BE2C (cell line): ENCODE measurements around the gene KDM5B.

Source experiments
- DNase-seq: peaks from one replicate; pipeline ENCODE4 v3.0.0-alpha.2; 2020
- H3K27me3 ChIP-seq: fragments of 250-450 bp; sonication (Bioruptor Pico); 2 replicates; pipeline ENCODE4 v1.5.1; 2020; ENCODE audit warnings: mild to moderate bottlenecking
- H3K36me3 ChIP-seq: fragments of 250-450 bp; sonication (Bioruptor Pico); 2 replicates; pipeline ENCODE4 v1.5.1; 2020; ENCODE audit warnings: mild to moderate bottlenecking
- H3K4me1 ChIP-seq: fragments of 250-450 bp; sonication (Bioruptor Pico); 2 replicates; pipeline ENCODE4 v1.5.1; 2020
- H3K4me3 ChIP-seq: 2 replicates; pipeline ENCODE4 v1.5.1; 2011; ENCODE audit warnings: low read depth, low read length
- H3K9me3 ChIP-seq: fragments of 250-450 bp; sonication (Bioruptor Pico); 2 replicates; pipeline ENCODE4 v1.5.1; 2020
- TF ChIP-seq, protein P1 (sequence below): IDR thresholded peaks from 2 replicates; pipeline ENCODE4 v1.5.1; 2012; ENCODE audit warnings: mild to moderate bottlenecking, low read depth, low read length

The KDM5B gene

DNA sequence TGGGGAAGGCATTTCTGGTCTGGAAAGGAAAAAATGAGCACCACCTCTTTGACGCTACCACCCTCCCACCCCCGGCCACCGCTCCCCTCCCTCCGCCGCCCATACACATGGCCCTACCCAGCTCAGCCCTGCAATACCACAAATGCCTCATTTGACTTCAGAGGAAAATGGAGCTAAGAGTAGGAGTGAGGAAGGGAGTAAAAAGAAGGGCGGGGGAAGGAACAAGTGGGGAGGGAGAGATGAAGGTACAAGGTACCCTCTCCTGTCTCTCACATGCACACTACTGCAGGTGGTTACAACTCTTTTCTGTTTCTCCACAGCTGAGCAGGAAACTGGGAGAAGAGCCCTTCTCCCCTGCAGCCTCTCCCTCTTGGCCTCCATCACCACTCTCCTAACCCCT lies 105.0 kb downstream of the KDM5B start:
- Histone ChIP-seq H3K4me1 (no peaks in the 10 kb centered on the region), H3K36me3 (no peaks in the 10 kb centered on the region), H3K27me3 (no peaks in the 10 kb centered on the region), H3K4me3 (no peak overlapping the region), H3K9me3 (no peaks in the 10 kb centered on the region)
- no peak for DNase-seq
- TF ChIP-seq, protein P1, sequence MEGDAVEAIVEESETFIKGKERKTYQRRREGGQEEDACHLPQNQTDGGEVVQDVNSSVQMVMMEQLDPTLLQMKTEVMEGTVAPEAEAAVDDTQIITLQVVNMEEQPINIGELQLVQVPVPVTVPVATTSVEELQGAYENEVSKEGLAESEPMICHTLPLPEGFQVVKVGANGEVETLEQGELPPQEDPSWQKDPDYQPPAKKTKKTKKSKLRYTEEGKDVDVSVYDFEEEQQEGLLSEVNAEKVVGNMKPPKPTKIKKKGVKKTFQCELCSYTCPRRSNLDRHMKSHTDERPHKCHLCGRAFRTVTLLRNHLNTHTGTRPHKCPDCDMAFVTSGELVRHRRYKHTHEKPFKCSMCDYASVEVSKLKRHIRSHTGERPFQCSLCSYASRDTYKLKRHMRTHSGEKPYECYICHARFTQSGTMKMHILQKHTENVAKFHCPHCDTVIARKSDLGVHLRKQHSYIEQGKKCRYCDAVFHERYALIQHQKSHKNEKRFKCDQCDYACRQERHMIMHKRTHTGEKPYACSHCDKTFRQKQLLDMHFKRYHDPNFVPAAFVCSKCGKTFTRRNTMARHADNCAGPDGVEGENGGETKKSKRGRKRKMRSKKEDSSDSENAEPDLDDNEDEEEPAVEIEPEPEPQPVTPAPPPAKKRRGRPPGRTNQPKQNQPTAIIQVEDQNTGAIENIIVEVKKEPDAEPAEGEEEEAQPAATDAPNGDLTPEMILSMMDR: no peak

DNA sequence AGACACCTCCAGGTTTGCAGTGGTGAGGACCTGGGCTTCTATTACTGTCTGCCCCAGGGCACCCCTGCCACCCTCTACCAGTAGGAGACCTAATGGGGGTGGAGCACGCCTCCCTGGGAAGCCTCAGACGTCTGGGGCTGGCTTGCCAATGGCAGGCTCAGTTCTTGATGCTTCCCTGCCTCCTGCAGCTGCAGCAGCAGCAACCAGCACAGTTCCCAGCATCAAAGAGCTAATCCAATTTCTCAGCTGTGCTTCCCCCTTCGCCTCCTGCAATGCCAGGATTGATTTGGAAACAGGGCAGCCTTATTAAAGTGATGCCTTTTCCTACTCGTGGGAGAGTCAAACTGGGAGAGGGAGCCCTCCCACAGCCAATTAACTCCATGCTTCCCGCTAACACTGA lies 106.1 kb downstream of the KDM5B start:
- H3K36me3 ChIP-seq: no peaks in the 10 kb centered on the region
- no peaks in the 10 kb centered on the region for H3K4me1 ChIP-seq
- TF ChIP-seq, protein P1: no peak
- H3K4me3 ChIP-seq: no peak overlapping the region
- no peaks in the 10 kb centered on the region for H3K27me3 ChIP-seq
- H3K9me3 ChIP-seq: no peaks in the 10 kb centered on the region
- DNase-seq: peak; percentile 30

DNA sequence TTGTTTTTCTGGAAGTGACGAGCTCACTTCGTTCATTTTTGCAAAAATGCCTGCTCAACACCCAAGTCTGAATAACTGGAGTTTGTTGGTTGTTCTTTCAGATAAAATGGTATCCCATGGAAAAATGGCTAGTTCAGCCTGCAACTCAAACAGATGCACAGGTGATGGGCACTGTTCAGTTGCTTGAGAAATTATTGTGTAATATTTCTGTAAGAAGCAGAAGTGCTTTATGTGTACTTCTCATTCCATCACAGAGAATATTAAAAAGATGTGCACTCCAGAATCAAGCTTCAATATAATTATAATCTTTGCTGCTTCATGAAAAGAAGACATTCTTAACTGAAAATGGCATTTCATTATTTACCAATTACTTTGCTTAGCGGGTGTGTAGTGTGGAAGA lies 107.0 kb downstream of the KDM5B start:
- Histone ChIP-seq H3K27me3 (no peaks in the 10 kb centered on the region), H3K36me3 (no peaks in the 10 kb centered on the region), H3K4me3 (no peak overlapping the region), H3K9me3 (no peaks in the 10 kb centered on the region), H3K4me1 (no peaks in the 10 kb centered on the region)
- no peak for DNase-seq
- TF ChIP-seq, protein P1: no peak

DNA sequence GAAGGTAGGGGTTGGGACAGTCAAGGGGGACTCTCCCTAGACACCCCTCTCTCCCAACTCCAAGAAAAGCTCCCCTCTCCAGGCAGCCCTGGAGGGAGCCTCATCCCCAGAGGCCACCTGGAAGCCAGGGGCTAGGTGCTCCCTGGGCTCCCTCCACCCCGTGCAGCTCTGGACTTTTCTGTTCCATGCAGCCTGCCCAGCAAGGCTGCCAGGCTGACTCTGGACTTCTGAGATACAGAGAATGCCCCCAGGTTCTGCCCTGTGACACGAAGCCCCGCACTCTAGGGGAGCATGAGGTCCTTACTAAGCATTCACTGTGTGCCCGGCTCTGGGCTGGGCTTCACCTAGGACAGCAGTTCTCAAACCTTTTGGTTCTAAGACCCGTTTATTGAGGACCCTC lies 108.2 kb downstream of the KDM5B start:
- H3K27me3 ChIP-seq: no peaks in the 10 kb centered on the region
- no peak for DNase-seq
- no peak overlapping the region for H3K4me3 ChIP-seq
- H3K9me3 ChIP-seq: no peaks in the 10 kb centered on the region
- H3K4me1 ChIP-seq: no peaks in the 10 kb centered on the region
- TF ChIP-seq, protein P1: no peak
- no peaks in the 10 kb centered on the region for H3K36me3 ChIP-seq

DNA sequence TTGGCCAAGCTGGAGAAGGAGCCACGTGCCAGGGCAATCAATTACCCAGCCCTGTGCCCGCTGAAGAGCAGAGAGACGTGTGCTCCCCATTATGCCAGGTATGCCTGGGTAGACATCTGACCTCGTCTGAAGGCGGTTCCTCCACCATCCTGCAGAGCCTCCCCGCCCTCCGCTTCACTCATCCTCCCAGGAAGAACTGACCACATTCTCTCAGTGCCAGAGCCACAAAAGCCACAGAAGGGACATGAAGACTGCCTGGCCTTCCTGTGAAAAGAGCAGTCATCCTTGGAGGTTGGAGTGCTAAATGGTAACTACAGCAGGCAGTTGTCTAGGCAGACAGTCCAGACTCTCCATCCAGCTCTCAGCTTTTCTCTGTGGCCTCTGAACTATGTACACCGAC lies 109.9 kb downstream of the KDM5B start:
- Histone ChIP-seq H3K9me3 (no peaks in the 10 kb centered on the region), H3K4me3 (no peak overlapping the region), H3K36me3 (no peaks in the 10 kb centered on the region), H3K27me3 (no peaks in the 10 kb centered on the region), H3K4me1 (no peaks in the 10 kb centered on the region)
- DNase-seq: no peak
- TF ChIP-seq, protein P1: no peak

DNA sequence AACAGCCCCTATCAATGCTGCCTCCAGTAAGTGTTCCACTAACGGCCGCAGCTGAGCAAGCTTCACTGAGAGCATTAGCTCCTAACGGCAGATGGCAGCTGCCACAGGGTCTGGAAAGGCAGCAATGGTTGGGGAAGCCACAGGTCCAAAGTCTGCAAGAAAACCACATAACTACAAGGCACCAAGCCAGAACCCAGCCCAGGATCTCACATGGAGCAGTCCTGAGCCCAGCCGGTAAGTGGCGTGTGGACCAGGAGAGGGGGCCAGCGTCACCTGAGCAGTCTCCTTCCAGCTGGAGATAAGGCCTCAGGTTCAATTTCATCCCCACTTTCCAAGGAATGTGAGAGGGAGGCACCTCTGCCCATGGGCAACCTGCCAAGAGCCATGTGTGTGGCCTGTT lies 111.2 kb downstream of the KDM5B start:
- Histone ChIP-seq H3K9me3 (no peaks in the 10 kb centered on the region), H3K27me3 (no peaks in the 10 kb centered on the region), H3K36me3 (no peaks in the 10 kb centered on the region), H3K4me3 (no peak overlapping the region), H3K4me1 (no peaks in the 10 kb centered on the region)
- no peak for DNase-seq
- TF ChIP-seq, protein P1: no peak
